Osteoblast (primary cell): ENCODE measurements around the gene TAP1. TPM values are rescaled to one million over a fixed set of nuclear protein-coding genes. Genes with fewer than 3 reads are reported as not detected.
"Not testable (repeated sequence)": the region's sequence is repeated elsewhere in the genome, so short reads cannot be mapped to it uniquely, and the experiment has no call there.

Source experiments
- DNase-seq: peaks from one replicate; pipeline ENCODE4 v3.0.0; 2011; ENCODE audit warnings: low spot score, mixed read lengths; ENCODE audit not compliant: insufficient read length; ENCODE audit errors: missing footprints
- H2AFZ ChIP-seq: 2 replicates; pipeline ENCODE4 v1.6.0; 2011; ENCODE audit warnings: mild to moderate bottlenecking, low read length
- H3K27ac ChIP-seq: 2 replicates; pipeline ENCODE4 v1.5.1; 2011; ENCODE audit warnings: mild to moderate bottlenecking, low read depth, low read length, moderate library complexity
- H3K27me3 ChIP-seq: 2 replicates; pipeline ENCODE4 v1.6.0; 2012; ENCODE audit warnings: mild to moderate bottlenecking, control low read depth, inconsistent platforms, low read length, moderate library complexity; ENCODE audit not compliant: insufficient read depth
- H3K36me3 ChIP-seq: 2 replicates; pipeline ENCODE4 v1.5.1; 2011; ENCODE audit warnings: mild to moderate bottlenecking, low read length, control low read depth, moderate library complexity; ENCODE audit not compliant: insufficient read depth
- H3K4me1 ChIP-seq: 2 replicates; pipeline ENCODE4 v1.5.1; 2011; ENCODE audit warnings: mild to moderate bottlenecking, low read length, control low read depth, moderate library complexity; ENCODE audit not compliant: insufficient read depth
- H3K4me2 ChIP-seq: 2 replicates; pipeline ENCODE4 v1.6.0; 2011; ENCODE audit warnings: mild to moderate bottlenecking, low read length; ENCODE audit not compliant: insufficient read depth
- H3K4me3 ChIP-seq: fragments of 200-600 bp; sonication (generic); 3 replicates; pipeline ENCODE4 v1.5.1; 2012; ENCODE audit warnings: mild to moderate bottlenecking, low read length, inconsistent platforms; ENCODE audit not compliant: insufficient read depth
- H3K79me2 ChIP-seq: 2 replicates; pipeline ENCODE4 v1.6.0; 2012; ENCODE audit warnings: mild to moderate bottlenecking, low read length, control low read depth, inconsistent platforms; ENCODE audit not compliant: insufficient read depth
- H3K9me3 ChIP-seq: 2 replicates; pipeline ENCODE4 v1.5.1; 2011; ENCODE audit warnings: low read depth, low read length, control low read depth
- H4K20me1 ChIP-seq: 2 replicates; pipeline ENCODE4 v1.6.0; 2012; ENCODE audit warnings: mild to moderate bottlenecking, low read length, control low read depth; ENCODE audit not compliant: insufficient read depth
- CTCF ChIP-seq: IDR thresholded peaks from 2 replicates; pipeline ENCODE4 v1.5.1; 2011; ENCODE audit warnings: mild to moderate bottlenecking, low read depth, low read length, moderate library complexity; ENCODE audit errors: extremely low read depth
- total RNA-seq: library from RNA; depleted of rRNA; stranded (reverse); fragments of >200 nt; gene quantifications from 2 replicates; pipeline ENCODE4 v1.2.3, GENCODE V29; 2012

Gene TAP1
- total RNA-seq, 1 donor = 42.3 TPM

GRCh38 chr6:32815115-32815514, 38.4 kb downstream of the TAP1 start:
- TF ChIP-seq CTCF = no peak
- Histone ChIP-seq H3K27ac (peak overlapping the region; percentile 29), H3K36me3 (no peaks in the 10 kb centered on the region), H3K27me3 (no peaks in the 10 kb centered on the region), H4K20me1 (no peaks in the 10 kb centered on the region), H2AFZ (peak overlapping the region; percentile 2), H3K4me3 (no peak overlapping the region), H3K9me3 (no peaks in the 10 kb centered on the region), H3K79me2 (no peaks in the 10 kb centered on the region), H3K4me2 (peak overlapping the region; percentile 40), H3K4me1 (peaks cover 19% of the 10 kb centered on the region)
- peak; percentile 27 for DNase-seq

GRCh38 chr6:32814145-32814544, 39.4 kb downstream of the TAP1 start:
- H4K20me1 ChIP-seq = no peaks in the 10 kb centered on the region
- no peak overlapping the region for H3K4me3 ChIP-seq
- no peak for DNase-seq
- no peak overlapping the region for H3K27ac ChIP-seq
- no peak overlapping the region for H3K4me2 ChIP-seq
- no peaks in the 10 kb centered on the region for H3K36me3 ChIP-seq
- H3K27me3 ChIP-seq = no peaks in the 10 kb centered on the region
- no peak overlapping the region for H2AFZ ChIP-seq
- TF ChIP-seq CTCF = no peak
- H3K4me1 ChIP-seq = peaks cover 10% of the 10 kb centered on the region
- H3K9me3 ChIP-seq = no peaks in the 10 kb centered on the region
- no peaks in the 10 kb centered on the region for H3K79me2 ChIP-seq

GRCh38 chr6:32809171-32809570, 44.3 kb downstream of the TAP1 start:
- Histone ChIP-seq H3K27ac (no peak overlapping the region), H3K79me2 (no peaks in the 10 kb centered on the region), H3K4me3 (no peak overlapping the region), H3K36me3 (no peaks in the 10 kb centered on the region), H3K4me2 (no peak overlapping the region), H3K9me3 (no peaks in the 10 kb centered on the region), H4K20me1 (no peaks in the 10 kb centered on the region), H3K27me3 (peaks cover 13% of the 10 kb centered on the region), H2AFZ (no peak overlapping the region), H3K4me1 (peaks cover 2% of the 10 kb centered on the region)
- DNase-seq = no peak
- no peak for TF ChIP-seq CTCF

GRCh38 chr6:32807020-32807580, 46.4 kb downstream of the TAP1 start:
- Histone ChIP-seq H3K9me3 (no peaks in the 10 kb centered on the region), H2AFZ (no peak overlapping the region), H3K36me3 (no peaks in the 10 kb centered on the region), H3K4me2 (no peak overlapping the region), H4K20me1 (no peaks in the 10 kb centered on the region), H3K4me1 (peaks cover 2% of the 10 kb centered on the region), H3K27me3 (peaks cover 23% of the 10 kb centered on the region), H3K79me2 (no peaks in the 10 kb centered on the region), H3K4me3 (no peak overlapping the region), H3K27ac (no peak overlapping the region)
- DNase-seq = no peak
- no peak for TF ChIP-seq CTCF

GRCh38 chr6:32805404-32805803, 48.1 kb downstream of the TAP1 start:
- H3K4me3 ChIP-seq, DNase-seq, H3K9me3 ChIP-seq: not testable (repeated sequence)

More at GRCh38 chr6:32805404-32805803, 48.1 kb downstream of the TAP1 start:
- H3K4me2 ChIP-seq, H4K20me1 ChIP-seq, H3K36me3 ChIP-seq, H2AFZ ChIP-seq, H3K4me1 ChIP-seq, H3K79me2 ChIP-seq, H3K27ac ChIP-seq: not testable (repeated sequence)
- peaks cover 40% of the 10 kb centered on the region for H3K27me3 ChIP-seq
